ENCODE results near the gene REN. TPM values are rescaled to one million over a fixed set of nuclear protein-coding genes. Genes with fewer than 3 reads are reported as not detected.

REN gene
- total and polyA plus RNA-seq, 11 donors: not detected

DNA sequence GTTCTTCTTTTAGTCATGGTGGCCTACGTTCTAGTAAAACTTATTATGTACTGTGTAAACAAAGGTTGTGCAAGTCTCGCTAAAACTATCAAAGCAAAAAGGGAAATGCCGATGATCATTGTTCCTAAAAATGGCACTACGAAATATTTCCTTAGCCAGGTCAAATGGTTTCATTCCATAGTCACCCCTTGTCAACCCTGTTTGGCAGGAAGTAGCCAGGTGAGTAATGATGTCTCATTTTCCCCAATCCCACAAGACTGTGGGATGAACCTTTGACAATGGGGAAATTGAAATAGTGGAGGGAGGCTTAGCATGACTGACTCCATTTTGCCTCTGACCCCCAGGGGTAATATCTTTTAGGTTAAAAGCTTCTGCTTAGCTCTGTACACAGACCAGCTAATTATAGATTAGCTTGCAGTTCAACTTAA, 5.6 kb upstream of the REN start:
- no peak for TF ChIP-seq POLR2A (IDR thresholded peaks at IDR 0.05)
- TF ChIP-seq, protein P1, sequence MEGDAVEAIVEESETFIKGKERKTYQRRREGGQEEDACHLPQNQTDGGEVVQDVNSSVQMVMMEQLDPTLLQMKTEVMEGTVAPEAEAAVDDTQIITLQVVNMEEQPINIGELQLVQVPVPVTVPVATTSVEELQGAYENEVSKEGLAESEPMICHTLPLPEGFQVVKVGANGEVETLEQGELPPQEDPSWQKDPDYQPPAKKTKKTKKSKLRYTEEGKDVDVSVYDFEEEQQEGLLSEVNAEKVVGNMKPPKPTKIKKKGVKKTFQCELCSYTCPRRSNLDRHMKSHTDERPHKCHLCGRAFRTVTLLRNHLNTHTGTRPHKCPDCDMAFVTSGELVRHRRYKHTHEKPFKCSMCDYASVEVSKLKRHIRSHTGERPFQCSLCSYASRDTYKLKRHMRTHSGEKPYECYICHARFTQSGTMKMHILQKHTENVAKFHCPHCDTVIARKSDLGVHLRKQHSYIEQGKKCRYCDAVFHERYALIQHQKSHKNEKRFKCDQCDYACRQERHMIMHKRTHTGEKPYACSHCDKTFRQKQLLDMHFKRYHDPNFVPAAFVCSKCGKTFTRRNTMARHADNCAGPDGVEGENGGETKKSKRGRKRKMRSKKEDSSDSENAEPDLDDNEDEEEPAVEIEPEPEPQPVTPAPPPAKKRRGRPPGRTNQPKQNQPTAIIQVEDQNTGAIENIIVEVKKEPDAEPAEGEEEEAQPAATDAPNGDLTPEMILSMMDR (IDR thresholded peaks at IDR 0.05): no peak
- Histone ChIP-seq H3K27me3 (peaks cover 0 to 13% (median 3%) of the 10 kb centered on the region in 9 donors), H3K4me3 (no peak overlapping the region), H3K36me3 (no peaks in the 10 kb centered on the region), H3K9me3 (peaks cover 0 to 23% (median 14%) of the 10 kb centered on the region in 12 donors), H3K4me1 (no peaks in the 10 kb centered on the region), H3K27ac (no peak overlapping the region)
- no peak for DNase-seq
- WGBS, 4 donors: 57 to 64% (median 60%) methylated on average over 4 of the region's 4 CpGs
- intact Hi-C loops (cut with DNase I): no loop called here
- ATAC-seq: no peak

GRCh38 chr1:204170494-204171155, 4.5 kb upstream of the REN start:
- Histone ChIP-seq H3K36me3 (no peaks in the 10 kb centered on the region), H3K4me3 (no peak overlapping the region), H3K4me1 (no peaks in the 10 kb centered on the region), H3K9me3 (peaks cover 0 to 23% (median 14%) of the 10 kb centered on the region in 12 donors), H3K27me3 (peaks cover 0 to 18% (median 0%) of the 10 kb centered on the region in 9 donors), H3K27ac (no peak overlapping the region)
- DNase-seq (no peak), ATAC-seq (no peak)
- no peak for TF ChIP-seq POLR2A (IDR thresholded peaks at IDR 0.05)
- TF ChIP-seq, protein P1 (IDR thresholded peaks at IDR 0.05): no peak
- intact Hi-C loops (cut with DNase I): no loop called here
- WGBS, 4 donors: 87 to 93% (median 90%) methylated on average over 3 of the region's 3 CpGs

- intact Hi-C loops (cut with DNase I): loop anchor here in 3 of 10 donors (10.0 kb wide), 2 partner anchors 225 to 335 kb away; no protein-coding TSS in a partner anchor
- ATAC-seq (no peak), DNase-seq (no peak)
- H3K4me1 ChIP-seq: no peaks in the 10 kb centered on the region
- peaks cover 0 to 11% (median 0%) of the 10 kb centered on the region in 9 donors for H3K27me3 ChIP-seq
- WGBS, 4 donors: 81 to 93% (median 92%) methylated on average over 4 of the region's 4 CpGs
- no peak overlapping the region for H3K27ac ChIP-seq
- H3K36me3 ChIP-seq: no peaks in the 10 kb centered on the region
- peaks cover 0 to 23% (median 14%) of the 10 kb centered on the region in 12 donors for H3K9me3 ChIP-seq
- H3K4me3 ChIP-seq: no peak overlapping the region
- TF ChIP-seq POLR2A (IDR thresholded peaks at IDR 0.05): no peak
- TF ChIP-seq, protein P1 (IDR thresholded peaks at IDR 0.05): no peak
These were observed 3.7 kb upstream of the REN start for GRCh38 chr1:204169858-204170257.

DNA sequence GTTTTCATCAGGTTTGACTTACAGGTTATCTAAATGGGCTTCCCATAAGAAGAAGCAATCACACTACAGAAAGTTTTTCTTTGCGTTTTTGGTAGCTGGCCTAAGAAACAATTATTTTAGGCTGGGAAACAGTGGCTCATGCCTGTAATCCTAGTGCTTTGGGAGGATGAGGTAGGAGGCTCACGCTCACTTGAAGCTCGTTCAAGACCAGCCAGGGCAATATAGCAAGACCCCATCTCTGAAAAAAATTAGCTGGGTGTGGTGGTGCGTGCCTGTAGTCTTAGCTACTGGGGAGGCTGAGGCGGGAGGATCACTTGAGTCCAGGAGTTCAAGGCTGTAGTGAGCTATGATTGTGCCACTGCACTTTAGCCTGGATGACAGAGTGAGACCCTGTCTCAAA, 1.6 kb upstream of the REN start:
- intact Hi-C loops (cut with DNase I): loop anchor here in 3 of 10 donors (10.0 kb wide), 2 partner anchors 227 to 337 kb away; no protein-coding TSS in a partner anchor
- Histone ChIP-seq H3K27me3 (peaks cover 0 to 8% (median 0%) of the 10 kb centered on the region in 9 donors), H3K27ac (no peak overlapping the region), H3K36me3 (no peaks in the 10 kb centered on the region), H3K9me3 (peaks cover 0 to 23% (median 14%) of the 10 kb centered on the region in 12 donors), H3K4me3 (no peak overlapping the region), H3K4me1 (no peaks in the 10 kb centered on the region)
- no peak for TF ChIP-seq POLR2A (IDR thresholded peaks at IDR 0.05)
- TF ChIP-seq, protein P1 (IDR thresholded peaks at IDR 0.05): no peak
- WGBS, 4 donors: 79 to 92% (median 89%) methylated on average over 5 of the region's 5 CpGs
- no peak for DNase-seq
- ATAC-seq: no peak

All from heart left ventricle (tissue), 16 donors.